GM21515 (cell line): ENCODE data around the gene LHX3.
"Not testable (repeated sequence)": the region's sequence is repeated elsewhere in the genome, so short reads cannot be mapped to it uniquely, and the experiment has no call there.

Source experiments
- ATAC-seq: cut with Tn5 transposase; IDR thresholded peaks from one replicate; pipeline ENCODE4 v1.9.1; 2021; ENCODE audit not compliant: unreplicated experiment

LHX3 gene

DNA sequence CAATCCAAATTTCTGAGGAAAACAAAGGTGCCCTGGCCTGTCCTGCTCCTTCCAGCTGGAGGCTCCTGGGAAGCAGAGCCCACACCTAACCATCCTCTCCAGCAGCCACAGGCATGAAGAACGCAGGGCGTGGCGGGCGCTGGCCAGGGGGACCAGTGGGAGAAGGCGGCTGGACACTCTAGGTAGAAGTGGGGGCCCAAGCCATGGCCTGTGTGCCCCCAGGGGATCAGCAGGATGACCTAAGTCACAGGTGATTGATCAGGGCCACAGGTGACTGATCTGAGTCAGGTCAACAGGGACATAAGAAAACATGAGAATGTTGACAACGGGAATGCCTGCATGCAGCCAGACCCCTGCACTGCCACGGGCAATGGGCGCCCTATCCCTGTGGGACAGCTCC is 37.3 kb upstream of the LHX3 start:
- no peak for ATAC-seq

DNA sequence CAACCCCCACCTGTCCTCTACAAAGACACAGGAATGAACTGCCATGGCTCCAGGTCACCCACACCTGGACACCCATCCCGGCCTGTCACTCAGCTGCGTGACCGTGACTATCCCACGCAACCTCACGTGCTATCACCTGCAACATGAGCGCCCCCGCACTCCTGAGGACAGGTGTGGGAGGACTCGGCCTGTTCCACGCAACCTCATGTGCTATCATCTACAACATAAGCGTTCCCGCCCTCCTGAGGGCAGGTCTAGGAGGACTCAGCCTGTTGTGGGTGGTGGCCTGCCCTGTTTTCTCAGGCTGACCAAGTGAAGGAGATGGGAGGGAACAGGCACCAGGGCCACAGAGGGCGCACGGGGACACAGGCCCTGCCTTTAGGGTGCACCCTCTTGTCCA is 36.6 kb upstream of the LHX3 start:
- no peak for ATAC-seq

DNA sequence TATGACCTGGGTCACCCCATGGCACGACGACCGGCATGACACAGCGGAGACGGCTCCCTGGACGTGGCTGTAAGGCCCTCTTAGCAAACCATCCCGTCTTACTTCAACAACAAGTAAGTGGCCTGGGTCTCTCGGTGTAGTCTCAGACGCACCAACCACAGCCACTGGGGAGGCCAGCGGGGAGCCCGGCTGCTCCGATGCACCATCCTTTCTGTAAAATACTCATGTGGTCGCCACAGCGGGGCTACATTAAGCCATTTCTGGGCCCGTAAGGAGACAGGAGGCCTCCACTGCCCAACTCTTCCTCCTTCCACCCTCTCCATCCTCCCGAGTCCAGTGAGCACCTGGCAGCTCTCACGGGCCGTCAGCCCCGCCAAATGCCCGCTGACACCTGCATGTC is 36.0 kb upstream of the LHX3 start:
- ATAC-seq, result no peak

DNA sequence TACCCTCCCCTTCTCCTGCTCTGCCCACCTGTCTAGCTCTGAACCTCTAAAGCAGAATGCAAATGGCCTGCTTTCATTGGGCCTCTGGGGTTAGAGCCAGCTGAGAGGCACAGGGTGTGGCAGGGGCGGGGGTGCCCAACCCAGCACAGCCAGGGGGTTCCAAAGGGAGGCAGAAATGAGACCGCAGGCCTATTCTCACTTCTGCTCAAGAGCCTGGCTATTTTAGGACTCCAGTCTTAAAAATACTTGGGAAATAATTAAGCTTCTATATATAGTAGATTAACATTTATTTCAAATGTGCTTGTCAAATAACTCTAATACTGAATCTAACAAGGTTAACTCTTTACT is 35.0 kb upstream of the LHX3 start:
- no peak for ATAC-seq

DNA sequence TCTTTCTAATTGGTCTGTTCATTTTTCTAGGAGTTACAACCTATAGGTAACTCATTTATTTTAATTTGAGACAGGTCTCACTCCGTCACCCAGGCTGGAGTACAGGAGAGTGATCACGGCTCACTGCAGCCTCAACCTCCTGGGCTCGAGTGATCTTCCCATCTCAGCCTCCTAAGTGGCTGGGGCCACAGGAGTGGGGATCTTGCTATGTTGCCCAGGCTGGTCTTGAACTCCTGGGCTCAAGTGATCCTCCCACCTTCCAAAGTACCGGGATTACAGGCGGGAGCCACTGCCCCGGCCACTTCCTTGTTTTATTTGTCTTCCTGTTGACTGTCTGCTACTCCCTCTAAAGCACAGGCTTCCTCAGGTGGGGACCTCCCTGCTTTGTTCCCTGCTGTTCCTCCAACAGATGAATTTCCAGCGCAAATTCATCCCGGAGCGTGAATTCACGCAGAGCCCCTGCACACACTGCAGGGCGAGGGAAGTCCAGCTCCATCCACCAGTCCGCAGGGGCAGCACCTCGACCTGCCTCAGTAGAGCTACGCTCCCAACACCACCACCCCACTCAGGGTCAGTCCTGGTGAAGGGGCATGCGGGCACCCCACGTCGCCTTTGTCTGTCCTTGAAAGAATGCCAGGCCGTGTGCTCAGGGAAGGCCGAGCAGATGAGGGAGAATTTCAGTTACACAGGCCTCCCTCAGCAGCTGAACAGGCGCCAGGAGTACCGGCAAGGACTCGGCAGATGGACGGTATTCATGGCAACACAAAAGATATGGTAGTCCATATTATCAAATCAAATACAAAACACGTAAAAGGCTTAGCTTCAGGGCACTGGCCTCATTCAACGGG is 34.4 kb upstream of the LHX3 start:
- no peak for ATAC-seq

DNA sequence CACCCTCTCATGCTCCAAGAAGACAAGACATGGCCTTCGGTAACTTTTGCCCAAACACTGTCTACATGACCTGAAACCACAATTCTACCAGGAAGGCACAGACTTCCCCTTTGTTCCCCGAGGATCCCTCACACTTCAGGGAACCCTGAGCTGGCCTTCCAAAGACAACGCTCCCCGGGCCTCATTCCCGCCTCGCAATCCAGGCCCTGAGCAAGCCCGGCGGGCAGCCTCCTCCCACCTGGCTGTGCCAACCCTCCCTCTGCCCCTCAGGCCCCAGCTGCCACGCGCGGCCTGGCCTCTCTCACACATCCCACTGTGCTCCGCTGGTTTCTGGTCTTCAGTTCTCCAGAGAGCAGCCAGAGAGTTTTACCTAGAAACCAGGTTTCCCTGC is 33.4 kb upstream of the LHX3 start:
- no peak for ATAC-seq

DNA sequence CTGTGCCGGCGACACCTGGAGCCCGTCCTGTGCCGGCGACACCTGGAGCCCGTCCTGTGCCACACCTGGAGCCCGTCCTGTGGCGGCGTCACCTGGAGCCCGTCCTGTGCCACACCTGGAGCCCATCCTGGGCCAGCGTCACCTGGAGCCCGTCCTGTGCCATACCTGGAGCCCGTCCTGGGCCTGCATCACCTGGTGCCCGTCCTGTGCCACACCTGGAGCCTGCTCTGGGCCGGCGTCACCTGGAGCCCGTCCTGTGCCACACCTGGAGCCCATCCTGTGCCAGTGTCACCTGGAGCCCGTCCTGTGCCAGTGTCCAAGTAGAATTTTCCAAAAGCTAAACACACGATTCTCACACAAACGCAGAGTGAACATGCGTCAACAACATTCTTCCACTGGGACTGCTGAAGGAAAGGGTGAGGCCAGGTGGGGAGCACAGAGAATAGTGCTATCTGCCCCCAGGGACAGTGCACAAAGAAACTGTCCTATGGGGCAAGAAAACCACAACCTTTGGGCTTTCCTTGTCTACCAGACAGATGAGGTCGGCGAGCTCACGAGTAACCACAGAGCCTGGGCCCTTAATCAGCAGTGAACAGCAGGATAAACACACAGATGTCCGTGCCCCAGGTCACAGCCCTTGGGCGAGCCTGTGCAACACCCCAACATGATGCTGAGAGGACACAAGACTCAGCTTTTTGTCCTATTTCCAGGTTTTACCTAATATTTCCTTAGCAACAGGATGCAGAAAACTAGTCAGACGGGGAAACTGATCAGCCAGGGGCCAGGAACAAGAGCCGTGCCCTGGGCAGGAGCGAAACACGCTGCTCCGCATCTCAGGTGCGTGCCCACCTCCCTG is 32.8 kb upstream of the LHX3 start:
- ATAC-seq, result no peak

DNA sequence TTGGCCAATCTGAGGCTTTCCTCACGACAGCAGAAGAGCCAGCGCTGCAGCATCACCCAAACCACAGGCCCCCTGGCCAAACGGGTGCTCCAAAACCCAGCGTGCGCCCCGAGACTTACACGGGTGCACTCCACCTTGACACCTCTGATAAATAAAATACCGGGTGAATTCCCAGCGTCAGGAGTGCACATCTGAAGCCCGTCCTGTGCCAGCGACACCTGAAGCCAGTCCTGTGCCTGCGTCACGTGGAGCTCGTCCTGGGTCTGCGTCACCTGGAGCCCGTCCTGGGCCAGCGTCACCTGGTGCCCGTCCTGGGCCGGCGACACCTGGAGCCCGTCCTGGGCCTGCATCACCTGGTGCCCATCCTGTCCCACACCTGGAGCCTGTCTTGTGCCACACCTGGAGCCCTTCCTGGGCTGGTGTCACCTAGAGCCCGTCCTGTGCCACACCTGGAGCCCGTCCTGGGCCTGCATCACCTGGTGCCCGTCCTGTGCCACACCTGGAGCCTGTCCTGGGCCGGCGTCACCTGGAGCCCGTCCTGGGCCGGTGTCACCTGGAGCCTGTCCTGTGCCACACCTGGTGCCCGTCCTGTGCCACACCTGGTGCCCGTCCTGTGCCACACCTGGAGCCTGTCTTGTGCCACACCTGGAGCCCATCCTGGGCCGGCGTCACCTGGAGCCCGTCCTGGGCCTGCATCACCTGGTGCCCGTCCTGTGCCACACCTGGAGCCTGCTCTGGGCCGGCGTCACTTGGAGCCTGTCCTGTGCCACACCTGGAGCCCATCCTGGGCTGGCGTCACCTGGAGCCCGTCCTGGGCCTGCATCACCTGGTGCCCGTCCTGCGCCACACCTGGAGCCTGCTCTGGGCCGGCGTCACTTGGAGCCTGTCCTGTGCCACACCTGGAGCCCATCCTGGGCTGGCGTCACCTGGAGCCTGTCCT is 31.8 kb upstream of the LHX3 start:
- ATAC-seq, result not testable (repeated sequence)

DNA sequence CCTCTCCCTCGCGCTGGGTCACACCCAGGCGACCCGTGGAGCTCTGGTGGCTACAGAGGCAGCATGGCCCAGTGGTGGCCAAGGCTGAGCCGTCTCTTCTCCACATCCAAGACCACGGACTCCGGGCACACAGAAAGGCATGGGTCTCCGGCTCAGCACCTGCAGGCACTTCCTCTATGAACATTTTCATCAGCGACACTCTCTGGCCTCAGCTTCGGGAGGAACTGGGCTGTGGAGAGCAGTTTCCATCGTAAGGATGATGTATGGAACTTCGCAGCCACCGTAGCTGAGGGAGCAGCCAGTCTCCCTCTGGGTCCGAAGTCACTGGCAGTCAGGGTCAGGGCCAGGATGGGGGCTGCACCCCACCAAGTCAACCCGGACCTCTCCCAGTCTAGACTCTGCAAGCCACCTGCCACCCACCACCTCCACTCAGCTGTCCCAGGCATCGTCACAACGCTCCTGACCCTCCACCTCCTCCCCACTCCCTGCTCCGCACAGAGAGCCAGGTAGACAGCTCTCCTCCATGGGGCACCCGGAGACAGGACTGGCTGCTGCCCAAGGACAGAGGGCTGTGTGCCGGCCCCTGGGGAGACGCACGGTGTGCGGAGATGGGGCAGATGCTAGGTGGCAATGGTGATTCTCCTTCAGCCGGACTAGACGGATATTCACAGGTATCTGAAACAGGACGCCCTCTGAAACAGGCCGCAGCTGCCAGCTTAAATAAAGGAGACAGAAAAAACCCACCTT is 31.0 kb upstream of the LHX3 start:
- ATAC-seq, result no peak

DNA sequence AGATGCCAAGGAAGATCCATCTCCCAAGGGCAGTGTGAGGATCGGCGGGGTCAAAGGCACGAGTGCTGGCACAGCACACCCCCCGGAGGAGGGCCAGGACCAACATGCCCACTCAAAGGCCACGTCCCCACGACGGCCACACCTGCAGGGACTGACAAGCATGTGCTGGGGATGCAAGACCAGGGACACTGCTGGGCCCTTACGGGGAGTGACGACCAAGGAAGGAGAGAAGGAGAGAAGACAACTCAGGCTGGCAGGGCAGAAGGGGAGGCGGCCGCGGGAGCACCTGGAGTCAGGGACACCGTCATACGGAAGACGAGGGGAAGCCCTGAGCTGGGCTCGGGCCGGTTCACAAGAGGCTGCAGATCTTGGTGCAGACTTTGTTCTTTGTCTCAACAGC is 30.2 kb upstream of the LHX3 start:
- ATAC-seq, result no peak

DNA sequence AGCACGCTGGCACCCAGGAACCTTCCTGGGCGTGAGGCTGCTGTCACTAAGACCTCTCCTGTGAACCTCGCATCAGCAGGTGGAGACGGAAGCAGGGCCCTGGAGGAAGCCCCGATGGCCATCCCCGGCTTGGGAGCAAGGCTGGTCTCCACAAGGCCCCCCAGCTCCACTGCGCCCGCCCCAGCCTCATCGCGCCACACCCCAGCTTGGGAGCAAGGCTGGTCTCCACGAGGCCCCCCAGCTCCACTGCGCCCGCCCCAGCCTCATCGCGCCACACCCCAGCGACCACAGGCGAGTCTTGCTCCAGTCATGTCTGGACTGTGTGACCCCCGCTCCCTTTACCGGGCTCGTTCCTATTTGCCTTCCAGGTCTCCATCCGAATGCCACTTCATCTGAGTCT is 29.7 kb upstream of the LHX3 start:
- no peak for ATAC-seq

DNA sequence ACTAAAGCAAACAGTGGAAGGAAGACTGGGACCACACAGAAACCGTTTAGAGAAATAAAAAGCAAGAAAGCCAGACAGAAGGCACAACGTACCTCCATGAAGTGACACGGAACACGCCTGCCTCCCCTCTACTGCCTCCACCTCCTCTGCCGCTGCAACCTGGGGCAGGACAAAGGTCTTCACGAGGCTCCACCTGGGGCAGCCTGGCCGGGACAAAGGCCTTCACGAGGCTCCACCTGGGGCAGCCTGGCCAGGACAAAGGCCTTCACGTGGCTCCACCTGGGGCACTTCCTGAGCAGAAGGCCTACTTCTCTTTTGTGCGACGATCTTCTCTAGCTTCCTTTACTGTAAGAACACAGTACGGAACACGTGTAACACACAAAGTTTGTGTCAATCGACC is 28.9 kb upstream of the LHX3 start:
- no peak for ATAC-seq

DNA sequence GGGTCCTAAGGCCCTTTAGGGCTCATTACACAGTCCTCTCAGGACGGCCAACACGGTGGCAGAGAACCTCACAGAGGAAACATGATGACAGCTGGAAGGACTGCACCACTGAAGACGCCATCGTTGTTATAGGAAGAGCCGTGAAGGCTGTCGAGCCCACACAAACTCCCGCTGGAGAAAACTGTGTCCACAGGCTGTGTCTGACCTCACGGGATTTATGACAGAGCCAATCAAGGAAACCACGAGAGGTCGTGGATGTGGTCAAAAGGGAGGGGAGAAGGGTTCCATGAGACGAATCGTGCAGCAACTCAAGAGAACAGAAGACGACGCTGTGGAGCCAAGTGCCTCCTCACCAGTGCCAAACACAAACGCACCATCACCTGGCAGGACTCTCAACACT is 28.5 kb upstream of the LHX3 start:
- ATAC-seq, result no peak

DNA sequence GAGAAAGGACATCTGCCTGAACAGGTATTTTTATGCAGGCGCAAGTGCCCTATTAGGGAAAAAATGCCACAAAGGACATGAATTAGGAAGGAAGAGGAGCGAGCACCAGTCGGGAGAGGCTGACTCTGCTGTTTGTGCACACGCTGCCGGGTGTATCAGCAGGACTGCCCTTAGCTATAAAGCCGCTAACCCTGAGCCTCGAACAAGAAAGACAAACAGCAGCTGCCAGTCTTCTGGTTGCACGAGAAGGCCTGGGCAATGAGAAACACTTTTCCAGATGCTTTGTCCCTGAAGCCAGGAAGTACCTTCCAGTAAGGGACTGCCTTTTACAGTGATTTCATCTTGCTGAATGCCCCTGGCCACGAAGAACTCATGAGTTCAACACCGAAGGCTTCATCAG is 28.0 kb upstream of the LHX3 start:
- ATAC-seq, result no peak

DNA sequence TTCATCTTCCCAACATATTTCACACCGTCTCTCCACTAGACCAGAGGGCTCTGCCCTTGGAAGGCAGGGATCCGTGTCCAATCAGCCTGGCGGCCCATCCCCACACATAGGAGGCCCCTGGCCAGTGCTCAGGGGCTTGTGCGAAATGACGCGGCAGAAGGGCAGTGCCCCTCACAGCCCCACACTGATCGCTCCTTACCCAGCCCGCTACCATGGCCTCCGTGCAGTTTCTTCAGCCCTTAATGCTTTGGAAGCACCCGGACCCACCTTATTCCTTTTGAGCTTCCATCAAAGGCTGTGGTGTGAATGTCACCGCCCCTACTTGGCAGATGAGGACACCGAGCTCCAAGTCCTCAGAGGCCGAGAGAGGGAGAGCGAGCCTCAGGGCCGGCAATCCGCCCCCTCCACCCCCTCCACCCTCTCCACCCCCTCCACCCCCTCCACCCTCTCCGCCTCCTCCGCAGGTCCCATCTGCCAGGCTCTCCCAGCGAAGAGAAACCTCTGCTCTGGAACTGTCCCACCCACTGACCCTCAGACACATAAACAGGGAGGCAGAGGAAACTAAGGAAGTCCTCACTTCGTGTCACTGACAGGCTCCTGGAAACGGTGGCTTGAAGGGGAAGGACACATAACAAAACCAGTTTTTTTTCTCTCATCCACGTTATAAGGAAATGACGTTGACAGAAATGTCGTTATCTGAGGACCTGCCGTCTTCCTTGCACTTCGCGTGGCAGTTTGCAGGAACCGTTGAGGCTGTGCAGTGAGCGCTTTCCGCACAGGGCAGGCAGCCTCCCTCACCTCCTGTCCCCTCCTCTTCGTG is 26.8 kb upstream of the LHX3 start:
- no peak for ATAC-seq

DNA sequence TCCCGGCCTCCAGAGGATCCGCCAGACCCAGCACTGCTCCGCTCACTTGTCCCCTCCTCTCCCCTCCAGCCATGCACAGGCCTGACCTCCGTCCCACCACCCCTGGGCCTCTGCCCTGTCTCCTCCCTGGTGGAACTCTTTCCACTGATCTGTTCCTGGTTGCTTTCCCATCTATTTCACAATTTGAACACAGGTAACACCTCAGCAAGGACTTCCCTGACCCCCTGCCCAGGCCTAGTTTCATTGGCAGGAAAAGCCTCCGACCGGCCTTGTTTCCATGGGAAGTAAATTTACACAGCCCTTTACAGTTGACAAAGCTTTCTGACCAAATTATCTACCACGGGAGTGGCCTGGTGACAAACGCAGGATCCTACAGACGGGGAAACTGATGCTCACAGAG is 25.8 kb upstream of the LHX3 start:
- no peak for ATAC-seq

DNA sequence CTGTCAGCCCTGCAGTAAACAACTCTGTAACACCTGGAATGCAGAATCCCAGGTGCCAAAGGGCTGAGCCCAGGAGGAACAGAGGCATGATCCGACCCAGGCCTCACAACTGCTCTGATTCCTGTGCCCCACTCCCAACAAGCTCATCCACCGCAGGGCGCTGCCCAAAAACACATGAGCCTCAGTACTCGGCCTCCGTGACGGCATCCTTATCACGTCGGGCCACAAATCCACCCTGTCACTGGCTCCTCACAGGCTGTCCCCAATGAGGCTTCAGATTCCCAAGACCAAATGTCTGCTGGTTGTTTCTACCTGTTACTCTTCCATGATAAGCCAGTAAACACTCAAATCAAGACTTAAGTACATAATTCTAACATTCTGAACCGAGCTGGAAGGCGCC is 25.4 kb upstream of the LHX3 start:
- no peak for ATAC-seq

DNA sequence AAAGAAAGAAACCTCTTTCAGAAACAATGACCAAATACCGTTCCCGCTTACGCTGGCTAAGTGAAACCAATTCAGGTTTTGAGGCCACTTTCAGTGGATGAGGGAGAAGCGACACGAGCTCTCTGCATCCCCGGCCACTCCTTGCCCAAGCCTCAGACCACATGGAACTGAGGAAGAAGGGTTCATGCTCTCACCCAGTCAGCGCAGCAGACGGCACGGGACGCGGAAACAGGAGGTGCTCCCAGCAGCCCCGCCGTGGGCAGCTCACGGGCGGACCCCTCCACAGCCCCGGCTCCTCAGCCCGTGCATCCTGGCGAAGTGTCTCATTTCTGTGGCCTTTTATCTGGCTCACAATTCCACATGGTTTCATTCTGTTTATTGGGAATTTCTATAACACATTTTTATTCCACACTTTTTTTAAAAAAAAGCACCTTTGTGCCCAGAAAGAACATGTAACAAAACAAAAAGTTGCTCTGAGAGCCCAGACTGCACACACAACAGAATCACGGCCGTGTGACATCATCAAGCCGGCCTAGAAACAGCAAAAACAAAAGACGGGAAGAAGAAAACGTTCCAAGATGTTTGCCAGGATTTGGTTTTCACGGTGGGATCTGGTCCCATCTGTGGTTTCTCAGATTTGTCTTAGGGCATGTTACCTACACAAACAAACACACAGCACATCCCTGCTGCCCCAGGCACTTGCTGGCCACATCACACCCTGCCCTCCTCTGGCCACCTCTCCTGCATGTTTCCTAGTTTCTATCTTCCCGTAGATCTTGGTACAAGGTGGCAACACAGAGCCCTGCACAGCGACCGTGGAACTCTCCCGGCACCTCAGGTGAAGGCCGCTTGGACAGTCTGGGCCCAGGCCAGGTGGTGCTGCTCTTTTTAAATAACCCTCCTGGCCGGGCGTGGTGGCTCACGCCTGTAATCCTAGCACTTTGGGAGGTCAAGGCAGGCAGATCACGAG is 24.5 kb upstream of the LHX3 start:
- no peak for ATAC-seq
